GM12873 (cell line): ENCODE data around the gene MVP.

Source experiments
- CTCF ChIP-seq: IDR thresholded peaks from 2 replicates; pipeline ENCODE4 v1.5.1; 2012; ENCODE audit warnings: low read depth, mild to moderate bottlenecking, moderate library complexity, low read length, control low read depth; ENCODE audit not compliant: insufficient read depth; ENCODE audit errors: missing control alignments

MVP gene

GRCh38 chr16:29850998-29851397 lies 30.7 kb downstream of the MVP start:
- no peak for TF ChIP-seq CTCF

- TF ChIP-seq CTCF, result no peak
Observed at GRCh38 chr16:29852654-29853053, 32.4 kb downstream of the MVP start.

GRCh38 chr16:29854520-29855100 lies 34.3 kb downstream of the MVP start:
- no peak for TF ChIP-seq CTCF

GRCh38 chr16:29857133-29857760 lies 37.0 kb downstream of the MVP start:
- TF ChIP-seq CTCF, result no peak

GRCh38 chr16:29858149-29858849 lies 38.0 kb downstream of the MVP start:
- TF ChIP-seq CTCF, result no peak

GRCh38 chr16:29858974-29859373 lies 38.7 kb downstream of the MVP start:
- TF ChIP-seq CTCF, result no peak

GRCh38 chr16:29860218-29860617 lies 40.0 kb downstream of the MVP start:
- TF ChIP-seq CTCF, result no peak
